HepG2 (cell line): ENCODE measurements around the gene DLEC1. TPM values are rescaled to one million over a fixed set of nuclear protein-coding genes. Genes with fewer than 3 reads are reported as not detected.

ENCODE experiments used
- ATAC-seq: fragments of 200-7000 bp; cut with Tn5 transposase; 3 replicates; pipeline ENCODE4 v1.9.1; 2020; ENCODE audit warnings: mild to moderate bottlenecking, moderate library complexity
- BruUV-seq: library from RNA; stranded (reverse); fragments of 400-500 nt; replicated peaks from 2 replicates; lab custom pipeline; 2021; lab: Mats Ljungman, UMichigan
- CTCF ChIA-PET: fragments of 300-600 bp; formaldehyde crosslinking; extraction: SDS; loops from one replicate; lab custom pipeline; 2021; ENCODE audit warnings: low total read pairs, inconsistent platforms, low intra/inter-chr PET ratio; lab: Yijun Ruan, JAX
- POLR2A ChIA-PET: fragments of 350-600 bp; sonication (Branson Sonifier 250); formaldehyde crosslinking; loops from one replicate; lab custom pipeline; 2020; ENCODE audit warnings: antibody characterized with exemption, inconsistent platforms; lab: Yijun Ruan, JAX
- DNase-seq: peaks from one replicate; pipeline ENCODE4 v3.0.0-alpha.2; 2015; ENCODE audit warnings: low spot score
- FAIRE-seq: peaks from 3 replicates; lab custom pipeline; 2011; peaks lifted over from hg19 to GRCh38; lab: Jason Lieb, UNC
- H2AFZ ChIP-seq: one replicate; pipeline ENCODE4 v1.6.1; 2011; ENCODE audit warnings: low read length, inconsistent platforms
- H3K27ac ChIP-seq: fragments of 300-600 bp; 3 replicates; pipeline ENCODE4 v1.8.0; 2011; ENCODE audit warnings: mixed run types, mild to moderate bottlenecking, mixed read lengths, low read length, inconsistent platforms; ENCODE audit not compliant: insufficient read depth; ENCODE audit errors: extremely low read length
- H3K27me3 ChIP-seq, 2 experiments: fragments of 200-600 bp in 1 of 2; 2 replicates in 1 of 2; 3 replicates in 1 of 2; pipeline versions ENCODE4 v1.6.0 to v1.8.0; 2011; ENCODE audit warnings: low read length in 2 of 2, mild to moderate bottlenecking in 2 of 2, moderate library complexity in 2 of 2, inconsistent platforms in 1 of 2; ENCODE audit not compliant: insufficient read depth in 2 of 2, control insufficient read depth in 1 of 2
- H3K36me3 ChIP-seq, 2 experiments: fragments of 200-600 bp in 1 of 2; replicated peaks in 1 of 2; 2 replicates in 1 of 2; 3 replicates in 1 of 2; pipeline versions ENCODE4 v1.5.1 to v1.8.0; 2011; ENCODE audit warnings: low read length in 2 of 2, inconsistent platforms in 1 of 2; ENCODE audit not compliant: insufficient read depth in 2 of 2, control insufficient read depth in 1 of 2
- H3K4me1 ChIP-seq: 2 replicates; pipeline ENCODE4 v1.5.1; 2012; ENCODE audit warnings: low read length, inconsistent platforms; ENCODE audit not compliant: insufficient read depth
- H3K4me2 ChIP-seq: 2 replicates; pipeline ENCODE4 v1.6.0; 2011; ENCODE audit warnings: low read depth, low read length, inconsistent platforms
- H3K4me3 ChIP-seq, 3 experiments: fragments of 200-600 bp in 1 of 3; sonication (generic), shearing (Covaris generic) in 1 of 3; replicated peaks in 1 of 3; 2 replicates each; pipeline ENCODE4 v1.5.1; 2011 to 2016; ENCODE audit warnings: low read length in 3 of 3, inconsistent platforms in 2 of 3, low read depth in 2 of 3, mild to moderate bottlenecking in 2 of 3, control low read depth in 1 of 3, mixed read lengths in 1 of 3; ENCODE audit not compliant: insufficient read depth in 1 of 3
- H3K79me2 ChIP-seq: one replicate; pipeline ENCODE4 v1.6.1; 2011; ENCODE audit warnings: low read length, inconsistent platforms; ENCODE audit not compliant: insufficient read depth
- H3K9ac ChIP-seq: 2 replicates; pipeline ENCODE4 v1.6.0; 2011; ENCODE audit warnings: mild to moderate bottlenecking, low read depth, low read length, inconsistent platforms; ENCODE audit not compliant: insufficient read depth
- H3K9me3 ChIP-seq: 2 replicates; pipeline ENCODE4 v1.5.1; 2012; ENCODE audit warnings: mild to moderate bottlenecking, low read length
- H4K20me1 ChIP-seq: 2 replicates; pipeline ENCODE4 v1.6.0; 2011; ENCODE audit warnings: inconsistent platforms, mild to moderate bottlenecking, low read length, moderate library complexity; ENCODE audit not compliant: insufficient read depth
- CHD4 ChIP-seq: fragments of 200-600 bp; sonication (generic); IDR thresholded peaks from 2 replicates; pipeline ENCODE4 v1.7.0; 2017; ENCODE audit warnings: mild to moderate bottlenecking, low read length, borderline replicate concordance
- HOXA9 ChIP-seq: sonication (generic); formaldehyde crosslinking; IDR thresholded peaks from 2 replicates; pipeline ENCODE4 v1.8.1; 2022; ENCODE audit warnings: missing genetic modification reagents, mild to moderate bottlenecking, moderate library complexity, borderline replicate concordance
- PPARG ChIP-seq: conservative IDR thresholded peaks from 2 replicates; pipeline ENCODE4 v1.6.1; 2016; ENCODE audit warnings: missing biosample characterization, missing genetic modification reagents
- ZNF776 ChIP-seq: sonication (generic); formaldehyde crosslinking; IDR thresholded peaks from 2 replicates; pipeline ENCODE4 v1.4.0; 2020; ENCODE audit warnings: mild to moderate bottlenecking, missing genetic modification reagents
- ZNF780A ChIP-seq: sonication (generic); formaldehyde crosslinking; IDR thresholded peaks from 2 replicates; pipeline ENCODE4 v1.8.0; 2022; ENCODE audit warnings: mild to moderate bottlenecking, missing genetic modification reagents, moderate library complexity
- ZNF816 ChIP-seq: sonication (generic); formaldehyde crosslinking; IDR thresholded peaks from 2 replicates; pipeline ENCODE4 v1.8.0; 2022; ENCODE audit warnings: missing genetic modification reagents, mild to moderate bottlenecking, borderline replicate concordance
- WGBS: methylation state at CpG from one replicate; pipeline ENCODE4 v1.1.6; 2017; ENCODE audit warnings: low lambda C conversion rate; 5-methylcytosine and 5-hydroxymethylcytosine counted together
- in situ Hi-C: cut with HindIII; loops from 2 replicates; pipeline ENCODE4 v1.10.0; 2017; ENCODE audit warnings: low pct_unique_long_range_greater_than_20kb; ENCODE audit not compliant: extremely low pct_ligation_motif_present
- intact Hi-C: fragments of 100-400 bp; cut with micrococcal nuclease; formaldehyde crosslinking; loops from one replicate; pipeline ENCODE4 v1.10.0; 2022; ENCODE audit not compliant: unreplicated experiment
- polyA plus RNA-seq, 8 experiments: library from polyadenylated mRNA; depleted of rRNA in 3 of 8; stranded (reverse) in 7 of 8; unstranded in 1 of 8; fragments of >200 nt; fragmentation: Illumina TruSeq in 4 of 8; extraction: Trizol in 4 of 8; gene quantifications; 2 replicates each; pipeline versions ENCODE4 v1.2.1 to v1.2.3, GENCODE V29; 2011 to 2016; ENCODE audit warnings: low read depth in 4 of 8, missing spikeins in 1 of 8, mixed read lengths in 1 of 8; ENCODE audit not compliant: insufficient read depth in 1 of 8
- total RNA-seq, 5 experiments: library from RNA; depleted of rRNA; stranded (reverse); fragments of >200 nt; fragmentation: Illumina TruSeq; extraction: Trizol; gene quantifications; 2 replicates each; pipeline ENCODE4 v1.2.3, GENCODE V29; 2016; ENCODE audit warnings: low read depth in 1 of 5
- TF ChIP-seq, protein P1 (sequence below): sonication (generic); formaldehyde crosslinking; IDR thresholded peaks from 2 replicates; pipeline ENCODE4 v1.4.0; 2020; ENCODE audit warnings: mild to moderate bottlenecking, missing genetic modification reagents, borderline replicate concordance
- TF ChIP-seq, protein P2 (sequence below), 2 experiments: fragments of 450-650 bp in 1 of 2; sonication (generic) in 1 of 2; formaldehyde crosslinking in 1 of 2; IDR thresholded peaks; 2 replicates each; pipeline versions ENCODE4 v1.6.1 to v1.8.0; 2016 to 2022; ENCODE audit warnings: antibody characterized with exemption in 1 of 2, mild to moderate bottlenecking in 1 of 2, missing genetic modification reagents in 1 of 2
- TF ChIP-seq, protein P3 (sequence below): sonication (generic); formaldehyde crosslinking; IDR thresholded peaks from 2 replicates; pipeline ENCODE4 v1.4.0; 2020; ENCODE audit warnings: missing genetic modification reagents

DLEC1 gene
- total and polyA plus RNA-seq, 2 of the 13 experiments (the other 11 are each of a cell fraction or from before 2014, with no cell fraction given): 0.09 TPM; not detected in 1

DNA sequence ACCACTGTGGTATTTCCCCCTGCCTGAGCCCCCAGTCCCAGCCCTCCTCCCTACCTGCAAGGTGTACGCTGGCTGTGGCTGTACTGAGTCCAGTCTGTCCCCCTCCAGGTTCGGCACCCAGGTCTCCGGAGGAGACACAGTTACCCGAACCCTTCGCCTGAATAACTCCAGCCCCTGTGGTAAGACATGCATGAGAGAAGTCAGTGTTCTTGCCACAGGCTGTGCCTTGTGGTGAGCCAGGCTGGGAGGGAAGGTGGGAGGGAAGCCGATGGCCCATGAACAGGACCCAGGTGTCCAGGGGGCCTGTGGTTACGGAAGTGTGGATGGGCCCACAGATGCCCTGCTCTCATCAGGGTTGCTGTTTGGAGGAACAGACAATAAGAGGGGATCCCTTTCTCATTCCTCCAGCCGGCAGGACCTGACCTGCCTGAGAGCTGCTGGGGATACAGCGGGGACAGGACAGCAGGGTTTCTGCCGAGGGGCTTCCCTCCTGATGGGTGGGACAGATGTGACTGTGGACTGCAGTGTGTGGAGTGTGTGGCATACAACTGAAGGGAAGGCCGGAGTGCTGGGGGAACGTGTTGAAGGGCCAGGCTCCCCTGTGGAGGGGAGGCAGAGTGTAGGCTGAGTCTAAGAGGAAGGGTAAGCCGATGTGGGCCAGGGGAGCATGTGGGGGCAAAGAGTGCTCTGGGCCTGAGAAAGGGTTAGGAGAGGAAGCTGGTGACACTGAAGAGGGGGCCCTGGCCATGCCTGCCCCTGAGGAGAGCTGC lies 76.1 kb downstream of the DLEC1 start:
- WGBS: 44% methylated on average over 9 of the region's 13 CpGs
- Histone ChIP-seq H3K9ac (no peak overlapping the region), H3K36me3 (peaks cover 0 to 3% of the 10 kb centered on the region in 2 experiments; a peak in 1 of 5 replicates), H3K4me2 (no peak overlapping the region), H2AFZ (no peak overlapping the region), H3K27me3 (peaks cover 5 to 30% of the 10 kb centered on the region in 2 experiments; a peak in 4 of 5 replicates), H3K4me1 (0 out of 2 replicates have a peak, but pooled peaks cover 5% of the 10 kb centered on the region), H3K4me3 (no peak overlapping the region), H3K79me2 (no peaks in the 10 kb centered on the region), H3K27ac (no peak overlapping the region), H3K9me3 (no peaks in the 10 kb centered on the region), H4K20me1 (peaks cover 7% of the 10 kb centered on the region; the same call in 1 of the 2 replicates)
- ChIA-PET POLR2A (interaction anchor here (7.7 to 8.0 kb wide), 2 partner anchors 16 to 23 kb away, joined by 64 to 87 read pairs; partner anchors contain the start of genes ACAA1 and MYD88), CTCF (no interaction called here)
- peak; percentile 2 for ATAC-seq
- DNase-seq: no peak
- intact Hi-C loops (no loop called here), in situ Hi-C loops (loop anchor here (10.0 kb wide), 1 partner anchor 160 kb away; no protein-coding TSS in a partner anchor)
- BruUV-seq: no TSS peak
- no peak for FAIRE-seq
- TF ChIP-seq, protein P1, sequence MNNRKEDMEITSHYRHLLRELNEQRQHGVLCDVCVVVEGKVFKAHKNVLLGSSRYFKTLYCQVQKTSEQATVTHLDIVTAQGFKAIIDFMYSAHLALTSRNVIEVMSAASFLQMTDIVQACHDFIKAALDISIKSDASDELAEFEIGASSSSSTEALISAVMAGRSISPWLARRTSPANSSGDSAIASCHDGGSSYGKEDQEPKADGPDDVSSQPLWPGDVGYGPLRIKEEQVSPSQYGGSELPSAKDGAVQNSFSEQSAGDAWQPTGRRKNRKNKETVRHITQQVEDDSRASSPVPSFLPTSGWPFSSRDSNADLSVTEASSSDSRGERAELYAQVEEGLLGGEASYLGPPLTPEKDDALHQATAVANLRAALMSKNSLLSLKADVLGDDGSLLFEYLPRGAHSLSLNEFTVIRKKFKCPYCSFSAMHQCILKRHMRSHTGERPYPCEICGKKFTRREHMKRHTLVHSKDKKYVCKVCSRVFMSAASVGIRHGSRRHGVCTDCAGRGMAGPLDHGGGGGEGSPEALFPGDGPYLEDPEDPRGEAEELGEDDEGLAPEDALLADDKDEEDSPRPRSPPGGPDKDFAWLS (CRISPR knock-in tag): no peak
- TF ChIP-seq, protein P2, sequence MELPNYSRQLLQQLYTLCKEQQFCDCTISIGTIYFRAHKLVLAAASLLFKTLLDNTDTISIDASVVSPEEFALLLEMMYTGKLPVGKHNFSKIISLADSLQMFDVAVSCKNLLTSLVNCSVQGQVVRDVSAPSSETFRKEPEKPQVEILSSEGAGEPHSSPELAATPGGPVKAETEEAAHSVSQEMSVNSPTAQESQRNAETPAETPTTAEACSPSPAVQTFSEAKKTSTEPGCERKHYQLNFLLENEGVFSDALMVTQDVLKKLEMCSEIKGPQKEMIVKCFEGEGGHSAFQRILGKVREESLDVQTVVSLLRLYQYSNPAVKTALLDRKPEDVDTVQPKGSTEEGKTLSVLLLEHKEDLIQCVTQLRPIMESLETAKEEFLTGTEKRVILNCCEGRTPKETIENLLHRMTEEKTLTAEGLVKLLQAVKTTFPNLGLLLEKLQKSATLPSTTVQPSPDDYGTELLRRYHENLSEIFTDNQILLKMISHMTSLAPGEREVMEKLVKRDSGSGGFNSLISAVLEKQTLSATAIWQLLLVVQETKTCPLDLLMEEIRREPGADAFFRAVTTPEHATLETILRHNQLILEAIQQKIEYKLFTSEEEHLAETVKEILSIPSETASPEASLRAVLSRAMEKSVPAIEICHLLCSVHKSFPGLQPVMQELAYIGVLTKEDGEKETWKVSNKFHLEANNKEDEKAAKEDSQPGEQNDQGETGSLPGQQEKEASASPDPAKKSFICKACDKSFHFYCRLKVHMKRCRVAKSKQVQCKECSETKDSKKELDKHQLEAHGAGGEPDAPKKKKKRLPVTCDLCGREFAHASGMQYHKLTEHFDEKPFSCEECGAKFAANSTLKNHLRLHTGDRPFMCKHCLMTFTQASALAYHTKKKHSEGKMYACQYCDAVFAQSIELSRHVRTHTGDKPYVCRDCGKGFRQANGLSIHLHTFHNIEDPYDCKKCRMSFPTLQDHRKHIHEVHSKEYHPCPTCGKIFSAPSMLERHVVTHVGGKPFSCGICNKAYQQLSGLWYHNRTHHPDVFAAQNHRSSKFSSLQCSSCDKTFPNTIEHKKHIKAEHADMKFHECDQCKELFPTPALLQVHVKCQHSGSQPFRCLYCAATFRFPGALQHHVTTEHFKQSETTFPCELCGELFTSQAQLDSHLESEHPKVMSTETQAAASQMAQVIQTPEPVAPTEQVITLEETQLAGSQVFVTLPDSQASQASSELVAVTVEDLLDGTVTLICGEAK (IDR thresholded peaks at IDR 0.05): no peak
- TF ChIP-seq, protein P2 (CRISPR knock-in tag; IDR thresholded peaks at IDR 0.05): no peak
- TF ChIP-seq ZNF780A (CRISPR knock-in tag) (no peak), ZNF816 (CRISPR knock-in tag) (no peak), ZNF776 (CRISPR knock-in tag) (no peak), CHD4 (no peak), HOXA9 (no peak), PPARG (CRISPR knock-in tag) (no peak)
- TF ChIP-seq, protein P3, sequence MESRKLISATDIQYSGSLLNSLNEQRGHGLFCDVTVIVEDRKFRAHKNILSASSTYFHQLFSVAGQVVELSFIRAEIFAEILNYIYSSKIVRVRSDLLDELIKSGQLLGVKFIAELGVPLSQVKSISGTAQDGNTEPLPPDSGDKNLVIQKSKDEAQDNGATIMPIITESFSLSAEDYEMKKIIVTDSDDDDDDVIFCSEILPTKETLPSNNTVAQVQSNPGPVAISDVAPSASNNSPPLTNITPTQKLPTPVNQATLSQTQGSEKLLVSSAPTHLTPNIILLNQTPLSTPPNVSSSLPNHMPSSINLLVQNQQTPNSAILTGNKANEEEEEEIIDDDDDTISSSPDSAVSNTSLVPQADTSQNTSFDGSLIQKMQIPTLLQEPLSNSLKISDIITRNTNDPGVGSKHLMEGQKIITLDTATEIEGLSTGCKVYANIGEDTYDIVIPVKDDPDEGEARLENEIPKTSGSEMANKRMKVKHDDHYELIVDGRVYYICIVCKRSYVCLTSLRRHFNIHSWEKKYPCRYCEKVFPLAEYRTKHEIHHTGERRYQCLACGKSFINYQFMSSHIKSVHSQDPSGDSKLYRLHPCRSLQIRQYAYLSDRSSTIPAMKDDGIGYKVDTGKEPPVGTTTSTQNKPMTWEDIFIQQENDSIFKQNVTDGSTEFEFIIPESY (CRISPR knock-in tag): no peak
